Psoas muscle (tissue), 8 donors: Measurements from ENCODE around the gene C12orf56. TPM values are rescaled to one million over a fixed set of nuclear protein-coding genes. Genes with fewer than 3 reads are reported as not detected.
"Not testable (repeated sequence)": the region's sequence is repeated elsewhere in the genome, so short reads cannot be mapped to it uniquely, and the experiment has no call there.

Source experiments
- ATAC-seq, 4 donors: fragments of 200-7000 bp; cut with Tn5 transposase; one replicate each; pipeline ENCODE4 v1.9.1; 2020; ENCODE audit warnings: moderate library complexity in 3 of 4, mild to moderate bottlenecking in 2 of 4
- DNase-seq, 2 donors: peaks; one replicate each; pipeline ENCODE4 v3.0.0-alpha.2; 2020
- H3K27ac ChIP-seq: fragments of 200-600 bp; one replicate; pipeline ENCODE4 v1.8.0; 2022
- H3K27me3 ChIP-seq, 3 donors: fragments of 200-600 bp in 1 of 3; one replicate each; pipeline versions ENCODE4 v1.6.1 to v1.8.0; 2013 to 2022; ENCODE audit warnings: low read length in 2 of 3, mild to moderate bottlenecking in 2 of 3, moderate library complexity in 1 of 3; ENCODE audit not compliant: insufficient read depth in 3 of 3
- H3K36me3 ChIP-seq, 2 donors: fragments of 200-600 bp in 1 of 2; one replicate each; pipeline versions ENCODE4 v1.6.1 to v1.8.0; 2013 to 2022; ENCODE audit warnings: low read depth in 1 of 2, mild to moderate bottlenecking in 1 of 2, moderate library complexity in 1 of 2; ENCODE audit not compliant: insufficient read depth in 1 of 2
- H3K4me1 ChIP-seq: fragments of 200-600 bp; one replicate; pipeline ENCODE4 v1.8.0; 2022
- H3K4me3 ChIP-seq: fragments of 200-600 bp; one replicate; pipeline ENCODE4 v1.8.0; 2022; ENCODE audit warnings: mild to moderate bottlenecking
- H3K9me3 ChIP-seq: fragments of 200-600 bp; one replicate; pipeline ENCODE4 v1.8.0; 2022
- WGBS, 3 donors: extraction: QIAGEN DNeasy Blood & Tissue Kit; methylation state at CpG; one replicate each; pipeline versions ENCODE4 v1.1.6 to v1.1.7; 2013; 5-methylcytosine and 5-hydroxymethylcytosine counted together
- intact Hi-C, 2 donors: fragments of 100-400 bp; cut with DNase I; formaldehyde crosslinking; loops; one replicate each; pipeline versions ENCODE4 v1.11.0 to v1.14.2; 2022
- polyA plus RNA-seq, 3 donors: library from polyadenylated mRNA; stranded (reverse); fragments of 200-250 nt; gene quantifications; one replicate each; pipeline ENCODE4 v1.2.3, GENCODE V29; 2013
- total RNA-seq, 4 donors: library from RNA; stranded (reverse); fragmentation: NEBNext Ultra II Directional in 2 of 4; extraction: Animal tissue kit (Norgen Biotek cat#: 25700) in 2 of 4; gene quantifications; one replicate each; pipeline versions ENCODE4 v1.2.1 to v1.2.4, GENCODE V29; 2021 to 2023
- TF ChIP-seq, protein P1 (sequence below): fragments of 200-600 bp; IDR thresholded peaks from one replicate; pipeline ENCODE4 v1.8.0; 2022; ENCODE audit warnings: antibody characterized with exemption
- donor health status: healthy with polysubstance abuse.
- donor health status: DM: no; HTN: no; CAD: no; lungs with moderate emphysema.
- donor health status: Bipolar disorder and iron deficiency.
- donor health status: healthy.
- donor health status: DM: yes; HTN: yes; CAD: no.
- donor health status: DM: no; HTN: no; CAD: no.
- donor health status: DM: no; HTN: no; CAD: no.
- donor health status: DM: yes; HTN: yes; CAD: no.

C12orf56 gene
- total and polyA plus RNA-seq, 7 donors = 0.09 TPM; not detected in 6

GRCh38 chr12:64299628-64300027, 90.9 kb downstream of the C12orf56 start:
- WGBS, 3 donors = 77 to 81% (median 78%) methylated on average over 3 of the region's 3 CpGs
- intact Hi-C loops = no loop called here

GRCh38 chr12:64296301-64296700, 94.3 kb downstream of the C12orf56 start:
- intact Hi-C loops = no loop called here
- H3K36me3 ChIP-seq = no peaks in the 10 kb centered on the region

More at GRCh38 chr12:64299628-64300027, 90.9 kb downstream of the C12orf56 start:
- H3K27ac ChIP-seq = no peak overlapping the region
- ATAC-seq = no peak
- no peaks in the 10 kb centered on the region for H3K4me1 ChIP-seq
- TF ChIP-seq, protein P1, sequence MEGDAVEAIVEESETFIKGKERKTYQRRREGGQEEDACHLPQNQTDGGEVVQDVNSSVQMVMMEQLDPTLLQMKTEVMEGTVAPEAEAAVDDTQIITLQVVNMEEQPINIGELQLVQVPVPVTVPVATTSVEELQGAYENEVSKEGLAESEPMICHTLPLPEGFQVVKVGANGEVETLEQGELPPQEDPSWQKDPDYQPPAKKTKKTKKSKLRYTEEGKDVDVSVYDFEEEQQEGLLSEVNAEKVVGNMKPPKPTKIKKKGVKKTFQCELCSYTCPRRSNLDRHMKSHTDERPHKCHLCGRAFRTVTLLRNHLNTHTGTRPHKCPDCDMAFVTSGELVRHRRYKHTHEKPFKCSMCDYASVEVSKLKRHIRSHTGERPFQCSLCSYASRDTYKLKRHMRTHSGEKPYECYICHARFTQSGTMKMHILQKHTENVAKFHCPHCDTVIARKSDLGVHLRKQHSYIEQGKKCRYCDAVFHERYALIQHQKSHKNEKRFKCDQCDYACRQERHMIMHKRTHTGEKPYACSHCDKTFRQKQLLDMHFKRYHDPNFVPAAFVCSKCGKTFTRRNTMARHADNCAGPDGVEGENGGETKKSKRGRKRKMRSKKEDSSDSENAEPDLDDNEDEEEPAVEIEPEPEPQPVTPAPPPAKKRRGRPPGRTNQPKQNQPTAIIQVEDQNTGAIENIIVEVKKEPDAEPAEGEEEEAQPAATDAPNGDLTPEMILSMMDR = no peak
- H3K4me3 ChIP-seq = no peak overlapping the region
- DNase-seq = no peak
- H3K27me3 ChIP-seq = no peaks in the 10 kb centered on the region
- no peaks in the 10 kb centered on the region for H3K36me3 ChIP-seq
- no peaks in the 10 kb centered on the region for H3K9me3 ChIP-seq

GRCh38 chr12:64293654-64294364, 96.7 kb downstream of the C12orf56 start:
- H3K4me3 ChIP-seq = no peak overlapping the region
- 68 to 84% (median 80%) methylated on average over 4 of the region's 4 CpGs for WGBS, 3 donors
- intact Hi-C loops = no loop called here
- no peak for ATAC-seq
- no peaks in the 10 kb centered on the region for H3K9me3 ChIP-seq
- DNase-seq = no peak
- H3K36me3 ChIP-seq = no peaks in the 10 kb centered on the region
- TF ChIP-seq, protein P1 = no peak
- H3K27ac ChIP-seq = no peak overlapping the region
- no peaks in the 10 kb centered on the region for H3K4me1 ChIP-seq
- H3K27me3 ChIP-seq = no peaks in the 10 kb centered on the region

More at GRCh38 chr12:64296301-64296700, 94.3 kb downstream of the C12orf56 start:
- no peaks in the 10 kb centered on the region for H3K4me1 ChIP-seq
- H3K27me3 ChIP-seq = no peaks in the 10 kb centered on the region
- no peaks in the 10 kb centered on the region for H3K9me3 ChIP-seq
- ATAC-seq (no peak), DNase-seq (no peak)
- no peak overlapping the region for H3K4me3 ChIP-seq
- TF ChIP-seq, protein P1 = no peak
- H3K27ac ChIP-seq = no peak overlapping the region

DNA sequence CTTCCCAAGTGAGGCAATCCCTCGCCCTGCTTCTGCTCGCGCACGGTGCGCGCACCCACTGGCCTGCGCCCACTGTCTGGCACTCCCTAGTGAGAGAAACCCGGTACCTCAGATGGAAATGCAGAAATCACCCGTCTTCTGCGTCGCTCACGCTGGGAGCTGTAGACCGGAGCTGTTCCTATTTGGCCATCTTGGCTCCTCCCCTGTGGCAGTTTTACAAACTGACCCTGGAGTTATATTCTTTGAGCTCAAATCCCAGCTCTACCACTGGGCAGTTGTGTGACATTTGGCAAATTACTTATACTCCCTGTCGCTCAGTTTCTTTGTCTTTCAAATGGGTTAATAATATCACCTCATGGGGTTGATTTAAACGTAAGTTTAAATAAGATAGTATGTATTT, 97.4 kb downstream of the C12orf56 start:
- H3K4me1 ChIP-seq, DNase-seq, H3K36me3 ChIP-seq, H3K27ac ChIP-seq, intact Hi-C loops, H3K4me3 ChIP-seq, ATAC-seq, H3K27me3 ChIP-seq, H3K9me3 ChIP-seq: not testable (repeated sequence)
- whole genome bisulfite sequencing, 3 donors = 91 to 98% (median 92%) methylated on average over 3 to 14 of the region's 15 CpGs

DNA sequence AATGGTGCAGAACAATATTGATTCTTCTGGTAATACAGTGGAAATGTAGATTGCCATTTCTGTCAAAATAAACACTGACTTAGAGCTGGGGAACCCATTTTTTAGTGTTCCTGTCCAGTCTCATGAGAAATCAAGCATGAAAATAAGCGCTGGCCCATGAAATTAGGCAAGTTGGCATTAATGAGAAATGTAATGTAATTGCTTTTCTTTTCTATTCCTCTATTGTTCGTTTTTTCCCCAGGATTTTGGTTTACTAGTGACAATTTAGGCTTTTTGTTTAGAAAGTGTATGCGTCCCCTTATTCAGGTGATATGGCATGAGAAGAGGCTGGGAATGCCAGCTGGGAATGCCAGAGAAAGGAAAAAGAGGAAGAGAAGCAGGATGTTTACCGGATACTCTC, 104.0 kb downstream of the C12orf56 start:
- no peak for DNase-seq
- TF ChIP-seq, protein P1 = no peak
- Histone ChIP-seq H3K4me1 (no peaks in the 10 kb centered on the region), H3K4me3 (no peak overlapping the region), H3K9me3 (no peaks in the 10 kb centered on the region), H3K27me3 (no peaks in the 10 kb centered on the region), H3K36me3 (no peaks in the 10 kb centered on the region), H3K27ac (no peak overlapping the region)
- intact Hi-C loops = no loop called here
- no peak for ATAC-seq
- WGBS, 3 donors = 48 to 69% (median 49%) methylated on average over 4 of the region's 4 CpGs
